Prostate gland (tissue), 2 donors: ENCODE measurements around the gene SLC13A3.

Experiments
- CTCF ChIP-seq, 4 experiments: fragments of 200-600 bp in 2 of 4; fragments of 450-650 bp in 2 of 4; sonication (generic) in 2 of 4; IDR thresholded peaks; 1 replicate in 3 of 4; 2 replicates in 1 of 4; pipeline ENCODE4 v1.5.1; 2016 to 2019; ENCODE audit warnings: antibody characterized with exemption in 4 of 4, mild to moderate bottlenecking in 2 of 4, moderate library complexity in 2 of 4
- POLR2A ChIP-seq: fragments of 450-650 bp; IDR thresholded peaks from one replicate; pipeline ENCODE4 v1.6.1; 2016; ENCODE audit warnings: antibody characterized with exemption, mild to moderate bottlenecking
- POLR2AphosphoS5 ChIP-seq: sonication (generic); formaldehyde crosslinking; IDR thresholded peaks from one replicate; pipeline ENCODE4 v1.6.1; 2017; ENCODE audit warnings: antibody characterized with exemption

DNA sequence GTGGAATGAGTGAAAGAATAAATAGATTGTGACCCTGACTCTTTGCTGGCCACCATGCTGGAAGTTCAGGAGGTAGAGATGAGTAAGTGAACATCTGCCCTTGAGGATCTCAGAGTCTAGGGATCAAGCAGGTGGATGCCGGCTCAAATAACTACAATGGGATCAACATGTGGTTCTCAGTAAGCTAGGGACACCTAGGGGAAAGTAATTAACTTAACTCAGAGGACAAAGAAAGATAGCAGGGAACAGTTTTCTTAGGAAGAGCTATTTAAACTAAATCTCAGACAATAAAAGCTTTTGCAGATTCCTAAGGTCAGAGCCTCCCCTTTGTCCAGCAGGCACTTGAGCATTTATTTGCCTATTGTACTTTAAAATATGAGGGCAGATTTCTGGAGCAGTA is 29.1 kb downstream of the SLC13A3 start:
- TF ChIP-seq POLR2A: no peak
- TF ChIP-seq CTCF (IDR thresholded peaks at IDR 0.05): no peak
- TF ChIP-seq POLR2AphosphoS5: no peak
